Smooth muscle cell (in vitro differentiated cells): Measurements from ENCODE around the gene GRWD1. TPM values are rescaled to one million over a fixed set of nuclear protein-coding genes. Genes with fewer than 3 reads are reported as not detected.

Experiments used
- DNase-seq: peaks from one replicate; lab custom pipeline; 2025; ENCODE audit not compliant: unreplicated experiment; lab: John Stamatoyannopoulos, UW
- H2AFZ ChIP-seq: fragments of 200-600 bp; sonication (generic); 2 replicates; pipeline ENCODE4 v1.6.0; 2016; ENCODE audit warnings: antibody characterized with exemption, low read depth, mild to moderate bottlenecking
- H3F3A ChIP-seq: fragments of 200-600 bp; sonication (generic); 2 replicates; pipeline ENCODE4 v1.6.0; 2017; ENCODE audit warnings: antibody characterized with exemption, low read depth
- H3K27ac ChIP-seq: fragments of 200-600 bp; sonication (generic); 2 replicates; pipeline ENCODE4 v1.5.1; 2016; ENCODE audit warnings: low read depth, mild to moderate bottlenecking
- H3K27me3 ChIP-seq: fragments of 200-600 bp; sonication (generic); 2 replicates; pipeline ENCODE4 v1.6.1; 2016; ENCODE audit warnings: low read depth, mild to moderate bottlenecking
- H3K36me3 ChIP-seq: fragments of 200-600 bp; sonication (generic); 2 replicates; pipeline ENCODE4 v1.5.1; 2016; ENCODE audit warnings: low read depth
- H3K4me1 ChIP-seq: fragments of 200-600 bp; sonication (generic); 2 replicates; pipeline ENCODE4 v1.5.1; 2016; ENCODE audit warnings: low read depth
- H3K4me2 ChIP-seq: fragments of 200-600 bp; sonication (generic); 2 replicates; pipeline ENCODE4 v1.6.0; 2016; ENCODE audit warnings: mild to moderate bottlenecking
- H3K4me3 ChIP-seq: fragments of 200-600 bp; sonication (generic); 2 replicates; pipeline ENCODE4 v1.5.1; 2016; ENCODE audit warnings: mild to moderate bottlenecking
- H3K79me2 ChIP-seq: fragments of 200-600 bp; sonication (generic); 2 replicates; pipeline ENCODE4 v1.6.0; 2016; ENCODE audit warnings: low read depth, mild to moderate bottlenecking
- H3K9ac ChIP-seq: fragments of 200-600 bp; sonication (generic); 2 replicates; pipeline ENCODE4 v1.6.0; 2016; ENCODE audit warnings: low read depth
- H3K9me3 ChIP-seq: fragments of 200-600 bp; sonication (generic); replicated peaks from 2 replicates; pipeline ENCODE4 v1.5.1; 2016; ENCODE audit warnings: low read depth
- H4K20me1 ChIP-seq: fragments of 200-600 bp; sonication (generic); 2 replicates; pipeline ENCODE4 v1.6.0; 2016; ENCODE audit warnings: low read depth
- CTCF ChIP-seq: fragments of 200-600 bp; sonication (generic); IDR thresholded peaks from 2 replicates; pipeline ENCODE4 v1.5.1; 2017; ENCODE audit warnings: borderline replicate concordance, mild to moderate bottlenecking, antibody characterized with exemption; ENCODE audit not compliant: insufficient read depth, poor library complexity, severe bottlenecking
- WGBS: methylation state at CpG from one replicate; pipeline ENCODE4 v1.1.7; 2016; ENCODE audit warnings: low lambda C conversion rate; 5-methylcytosine and 5-hydroxymethylcytosine counted together
- polyA plus RNA-seq: library from polyadenylated mRNA; unstranded; fragments of >200 nt; fragmentation: Nextera tagmentation; extraction: Ambion mirVana; gene quantifications from 2 replicates; pipeline ENCODE4 v1.2.1, GENCODE V29; 2016
- total RNA-seq: library from RNA; depleted of rRNA; stranded (reverse); fragments of >200 nt; gene quantifications from 2 replicates; pipeline ENCODE4 v1.2.3, GENCODE V29; 2014

GRWD1 gene
- total and polyA plus RNA-seq, 2 experiments from 2014 or later: 22.1 to 23.6 TPM

- no peak overlapping the region for H2AFZ ChIP-seq
- TF ChIP-seq CTCF: no peak
- H3K4me3 ChIP-seq: no peak overlapping the region
- no peak overlapping the region for H3K9ac ChIP-seq
- peaks cover 46% of the 10 kb centered on the region for H4K20me1 ChIP-seq
- H3K27ac ChIP-seq: no peak overlapping the region
- DNase-seq: no peak
- no peaks in the 10 kb centered on the region for H3K79me2 ChIP-seq
- no peaks in the 10 kb centered on the region for H3K4me1 ChIP-seq
- H3K9me3 ChIP-seq: no peaks in the 10 kb centered on the region
- H3K27me3 ChIP-seq: no peaks in the 10 kb centered on the region
- H3K36me3 ChIP-seq: peaks cover 3% of the 10 kb centered on the region
- H3F3A ChIP-seq: peaks cover 4% of the 10 kb centered on the region
- WGBS: 97% methylated on average over 7 of the region's 7 CpGs
- H3K4me2 ChIP-seq: no peak overlapping the region
Measured at GRCh38 chr19:48479686-48480085, 33.9 kb downstream of the GRWD1 start.

GRCh38 chr19:48480183-48480557, 34.4 kb downstream of the GRWD1 start:
- Histone ChIP-seq H2AFZ (no peak overlapping the region), H3K9ac (no peak overlapping the region), H3K4me3 (no peak overlapping the region), H3K79me2 (no peaks in the 10 kb centered on the region), H3K4me2 (no peak overlapping the region), H3F3A (peaks cover 4% of the 10 kb centered on the region), H3K9me3 (no peaks in the 10 kb centered on the region), H3K4me1 (no peaks in the 10 kb centered on the region), H4K20me1 (peaks cover 41% of the 10 kb centered on the region), H3K27ac (no peak overlapping the region), H3K36me3 (no peaks in the 10 kb centered on the region), H3K27me3 (no peaks in the 10 kb centered on the region)
- 97% methylated on average over 32 of the region's 32 CpGs for WGBS
- no peak for TF ChIP-seq CTCF
- DNase-seq: no peak

- Histone ChIP-seq H3F3A (peaks cover 4% of the 10 kb centered on the region), H3K9me3 (no peaks in the 10 kb centered on the region), H3K27ac (no peak overlapping the region), H3K9ac (no peak overlapping the region), H2AFZ (no peak overlapping the region), H3K36me3 (no peaks in the 10 kb centered on the region), H3K27me3 (no peaks in the 10 kb centered on the region), H3K79me2 (no peaks in the 10 kb centered on the region), H3K4me1 (no peaks in the 10 kb centered on the region), H3K4me3 (no peak overlapping the region), H4K20me1 (peaks cover 38% of the 10 kb centered on the region), H3K4me2 (no peak overlapping the region)
- WGBS: 95% methylated on average over 52 of the region's 52 CpGs
- no peak for TF ChIP-seq CTCF
- no peak for DNase-seq
Measured at GRCh38 chr19:48480558-48481500, 35.0 kb downstream of the GRWD1 start.
